Measurements from ENCODE around the gene SRSF9. TPM values are rescaled to one million over a fixed set of nuclear protein-coding genes. Genes with fewer than 3 reads are reported as not detected.

SRSF9 gene
- total and polyA plus RNA-seq, 2 of the 13 experiments (the other 11 are each of a cell fraction or from before 2014, with no cell fraction given) = 125 to 144 TPM

- TF ChIP-seq THAP9 (CRISPR knock-in tag; IDR thresholded peaks at IDR 0.05; ENCODE audit: borderline replicate concordance) (no peak; the same call in 1 of the 2 replicates), ZNF569 (CRISPR knock-in tag; IDR thresholded peaks at IDR 0.05; ENCODE audit: borderline replicate concordance) (no peak), ZNF318 (CRISPR knock-in tag; IDR thresholded peaks at IDR 0.05) (no peak), SSRP1 (CRISPR knock-in tag; IDR thresholded peaks at IDR 0.05) (no peak), ZNF678 (CRISPR knock-in tag; IDR thresholded peaks at IDR 0.05) (0 out of 2 replicates have a peak, but pooled peaks have one; percentile 27), CBX5 (CRISPR knock-in tag; IDR thresholded peaks at IDR 0.05; ENCODE audit: borderline replicate concordance) (no peak), ZNF367 (CRISPR knock-in tag; IDR thresholded peaks at IDR 0.05; ENCODE audit: borderline replicate concordance) (no peak; the same call in 1 of the 2 replicates), MLX (CRISPR knock-in tag; IDR thresholded peaks at IDR 0.05) (no peak), PAWR (CRISPR knock-in tag; IDR thresholded peaks at IDR 0.05; ENCODE audit: borderline replicate concordance) (no peak), HINFP (CRISPR knock-in tag; IDR thresholded peaks at IDR 0.05; ENCODE audit: low read depth) (no peak), GABPA (IDR thresholded peaks at IDR 0.05; ENCODE audit: low read depth, low read length) (no peak), GABPA (CRISPR knock-in tag; IDR thresholded peaks at IDR 0.05; ENCODE audit: low read depth) (no peak), ZBTB20 (CRISPR knock-in tag; IDR thresholded peaks at IDR 0.05; ENCODE audit: borderline replicate concordance, low read depth) (no peak), TRIM24 (CRISPR knock-in tag; IDR thresholded peaks at IDR 0.05) (no peak)
Measured at GRCh38 chr12:120495731-120496412, 26.3 kb upstream of the SRSF9 start, which contains the start of gene DYNLL1 (continued).

All from HepG2 (cell line).